ENCODE results near the gene MEF2B.

Gene MEF2B

DNA sequence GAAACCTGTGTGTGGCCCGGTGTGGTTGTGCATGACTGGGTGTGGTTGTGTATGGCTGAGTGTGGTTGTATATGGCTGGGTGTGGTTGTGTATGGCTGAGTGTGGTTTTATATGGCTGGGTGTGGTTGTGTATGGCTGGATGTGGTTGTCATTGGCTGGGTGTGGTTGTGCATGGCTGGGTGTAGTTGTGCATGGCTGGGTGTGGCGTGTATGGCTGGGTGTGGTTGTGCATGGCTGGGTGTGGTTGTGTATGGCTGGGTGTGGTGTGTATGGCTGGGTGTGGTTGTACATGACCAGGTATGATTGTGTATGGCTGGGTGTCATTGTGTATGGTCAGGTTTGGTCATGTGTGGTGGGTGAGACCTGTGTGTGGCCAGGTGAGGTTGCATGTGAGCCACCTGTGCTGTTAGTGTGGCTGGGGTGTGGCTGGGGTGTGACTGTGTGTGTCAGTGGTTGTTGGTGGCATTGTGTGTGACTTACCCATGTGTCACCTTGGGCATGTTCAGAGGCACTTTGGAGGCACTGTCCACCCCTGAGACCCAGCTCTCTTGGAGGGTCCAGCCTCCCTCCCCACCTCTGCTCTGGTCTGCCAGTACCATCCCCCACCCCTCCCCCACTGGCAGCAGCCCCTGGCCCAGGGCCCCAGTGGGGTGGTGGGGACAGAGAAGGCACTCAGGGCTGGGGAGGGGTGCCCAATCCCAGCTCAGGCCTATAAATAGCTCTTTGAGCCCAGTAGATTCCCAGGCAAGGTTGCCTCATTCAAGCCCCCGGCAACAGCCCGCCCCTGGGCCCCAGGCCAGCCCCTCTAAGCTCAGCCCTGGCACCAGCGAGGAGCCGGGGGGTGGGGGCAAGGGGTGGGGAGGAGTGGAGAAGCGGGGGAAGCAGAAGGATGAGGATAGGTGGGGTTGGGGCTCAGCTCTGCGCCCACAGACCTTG, 37.8 kb upstream of the MEF2B start:
- Histone ChIP-seq H3K36me3 (ENCODE audit: insufficient read depth, low read length) (no peaks in the 10 kb centered on the region), H3K9me3 (replicated peaks; ENCODE audit: low read length) (no peaks in the 10 kb centered on the region), H3K4me2 (ENCODE audit: low read length) (no peak overlapping the region), H3K9ac (ENCODE audit: low read depth, low read length) (no peak overlapping the region), H3K27me3 (ENCODE audit: control insufficient read depth, insufficient read depth, low read length) (peaks cover 28% of the 10 kb centered on the region), H3K4me3 (ENCODE audit: low read length) (no peak overlapping the region), H3K4me1 (ENCODE audit: control insufficient read depth, insufficient read depth, low read length) (peaks cover 3% of the 10 kb centered on the region)

DNA sequence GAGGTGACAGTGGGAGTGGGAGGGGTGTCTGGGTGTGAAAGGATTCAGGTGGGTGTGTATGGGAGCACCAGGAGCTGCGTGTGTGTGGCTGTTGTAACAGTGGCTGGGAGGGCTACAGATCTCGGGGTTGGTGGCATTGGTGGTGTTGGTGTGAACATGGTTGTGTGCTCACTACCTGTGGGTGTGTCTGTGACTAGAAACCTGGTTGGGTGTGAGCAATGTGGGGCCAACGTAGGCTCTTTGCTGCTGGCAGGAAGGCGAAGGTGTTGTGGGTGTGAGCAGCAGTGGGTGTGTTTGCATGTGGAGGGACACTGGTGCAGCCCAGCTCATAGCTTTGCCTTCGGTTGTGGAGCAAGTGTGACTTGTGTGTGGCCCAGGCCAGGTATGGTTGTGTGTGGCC, 36.9 kb upstream of the MEF2B start:
- H3K9ac ChIP-seq (ENCODE audit: low read depth, low read length): no peak overlapping the region
- no peaks in the 10 kb centered on the region for H3K9me3 ChIP-seq (replicated peaks; ENCODE audit: low read length)
- H3K4me2 ChIP-seq (ENCODE audit: low read length): no peak overlapping the region
- peaks cover 20% of the 10 kb centered on the region for H3K27me3 ChIP-seq (ENCODE audit: control insufficient read depth, insufficient read depth, low read length)
- peaks cover 5% of the 10 kb centered on the region for H3K36me3 ChIP-seq (ENCODE audit: insufficient read depth, low read length)
- H3K4me3 ChIP-seq (ENCODE audit: low read length): no peak overlapping the region
- H3K4me1 ChIP-seq (ENCODE audit: control insufficient read depth, insufficient read depth, low read length): peaks cover 12% of the 10 kb centered on the region

DNA sequence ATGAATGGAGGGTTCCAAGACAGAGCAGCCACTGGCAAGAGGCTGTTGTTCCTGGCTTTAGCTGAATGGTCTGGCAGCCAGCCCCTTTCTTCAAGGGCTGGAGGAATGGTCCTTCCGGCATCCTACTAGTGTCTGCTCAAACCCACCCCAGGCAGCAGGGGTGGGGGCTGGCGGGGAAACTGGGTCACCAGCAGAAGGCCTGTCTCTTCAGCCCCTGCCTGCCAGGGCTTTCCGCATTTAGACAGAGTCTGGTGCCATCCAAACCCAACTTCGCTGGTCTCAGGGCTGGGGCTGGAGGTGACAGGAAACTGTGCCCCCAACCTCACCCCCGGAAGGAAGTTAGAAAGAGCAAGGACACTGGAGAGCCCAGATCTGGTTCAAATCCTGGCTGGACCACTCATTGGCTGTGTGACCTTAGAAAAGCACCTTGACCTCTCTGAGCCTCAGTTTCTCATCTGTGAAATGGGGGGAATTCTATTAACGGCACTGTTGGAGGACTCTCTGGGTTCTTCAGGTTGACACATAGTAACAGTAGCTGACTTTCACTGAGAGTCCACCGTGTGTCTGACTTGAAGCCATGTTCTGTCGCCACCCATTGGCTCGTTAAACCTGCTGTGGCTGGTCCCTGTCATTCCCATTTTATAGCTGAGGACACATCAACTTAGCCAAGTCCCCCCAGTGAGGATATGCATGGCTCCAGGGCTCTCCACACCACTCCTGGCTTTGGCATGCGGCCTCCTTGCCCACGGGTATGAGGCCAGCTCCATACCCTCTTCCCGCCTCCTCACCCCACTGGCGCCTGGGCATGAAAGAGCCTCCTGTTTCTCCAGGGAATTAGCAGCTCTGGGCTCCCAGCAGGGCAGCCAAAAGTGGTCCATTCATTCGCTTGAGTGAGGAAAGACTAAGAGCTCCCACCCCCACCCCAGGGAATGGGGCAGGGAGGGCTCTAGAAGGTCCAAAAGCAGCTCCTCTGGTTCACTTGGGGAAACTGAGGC, 35.6 kb upstream of the MEF2B start:
- Histone ChIP-seq H3K4me3 (ENCODE audit: low read length) (no peak overlapping the region), H3K27me3 (ENCODE audit: control insufficient read depth, insufficient read depth, low read length) (peaks cover 14% of the 10 kb centered on the region), H3K4me1 (ENCODE audit: control insufficient read depth, insufficient read depth, low read length) (peaks cover 16% of the 10 kb centered on the region), H3K9me3 (replicated peaks; ENCODE audit: low read length) (no peaks in the 10 kb centered on the region), H3K4me2 (ENCODE audit: low read length) (no peak overlapping the region), H3K9ac (ENCODE audit: low read depth, low read length) (no peak overlapping the region), H3K36me3 (ENCODE audit: insufficient read depth, low read length) (peaks cover 11% of the 10 kb centered on the region)

DNA sequence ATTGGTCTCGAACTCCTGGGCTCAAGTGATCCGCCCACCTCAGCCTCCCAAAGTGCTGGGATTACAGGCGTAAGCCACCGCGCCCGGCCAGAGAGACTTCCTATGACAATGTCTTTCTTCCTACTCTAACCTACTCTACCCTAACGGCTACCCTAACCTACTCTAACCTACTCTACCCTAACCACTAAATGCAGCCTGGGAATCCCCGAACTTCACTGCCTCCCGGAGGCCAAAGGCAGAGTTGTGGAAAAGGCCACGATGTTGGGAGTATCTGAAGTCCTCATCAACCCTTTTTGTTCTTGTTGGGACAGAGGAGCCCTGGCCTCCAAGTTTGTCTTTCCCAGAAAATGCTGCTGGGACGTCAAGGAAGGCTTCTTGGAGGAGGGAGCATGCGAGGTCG, 34.1 kb upstream of the MEF2B start:
- Histone ChIP-seq H3K9ac (ENCODE audit: low read depth, low read length) (no peak overlapping the region), H3K4me2 (ENCODE audit: low read length) (no peak overlapping the region), H3K9me3 (replicated peaks; ENCODE audit: low read length) (no peaks in the 10 kb centered on the region), H3K36me3 (ENCODE audit: insufficient read depth, low read length) (peaks cover 18% of the 10 kb centered on the region), H3K4me3 (ENCODE audit: low read length) (no peak overlapping the region), H3K4me1 (ENCODE audit: control insufficient read depth, insufficient read depth, low read length) (peaks cover 16% of the 10 kb centered on the region), H3K27me3 (ENCODE audit: control insufficient read depth, insufficient read depth, low read length) (peaks cover 6% of the 10 kb centered on the region)

DNA sequence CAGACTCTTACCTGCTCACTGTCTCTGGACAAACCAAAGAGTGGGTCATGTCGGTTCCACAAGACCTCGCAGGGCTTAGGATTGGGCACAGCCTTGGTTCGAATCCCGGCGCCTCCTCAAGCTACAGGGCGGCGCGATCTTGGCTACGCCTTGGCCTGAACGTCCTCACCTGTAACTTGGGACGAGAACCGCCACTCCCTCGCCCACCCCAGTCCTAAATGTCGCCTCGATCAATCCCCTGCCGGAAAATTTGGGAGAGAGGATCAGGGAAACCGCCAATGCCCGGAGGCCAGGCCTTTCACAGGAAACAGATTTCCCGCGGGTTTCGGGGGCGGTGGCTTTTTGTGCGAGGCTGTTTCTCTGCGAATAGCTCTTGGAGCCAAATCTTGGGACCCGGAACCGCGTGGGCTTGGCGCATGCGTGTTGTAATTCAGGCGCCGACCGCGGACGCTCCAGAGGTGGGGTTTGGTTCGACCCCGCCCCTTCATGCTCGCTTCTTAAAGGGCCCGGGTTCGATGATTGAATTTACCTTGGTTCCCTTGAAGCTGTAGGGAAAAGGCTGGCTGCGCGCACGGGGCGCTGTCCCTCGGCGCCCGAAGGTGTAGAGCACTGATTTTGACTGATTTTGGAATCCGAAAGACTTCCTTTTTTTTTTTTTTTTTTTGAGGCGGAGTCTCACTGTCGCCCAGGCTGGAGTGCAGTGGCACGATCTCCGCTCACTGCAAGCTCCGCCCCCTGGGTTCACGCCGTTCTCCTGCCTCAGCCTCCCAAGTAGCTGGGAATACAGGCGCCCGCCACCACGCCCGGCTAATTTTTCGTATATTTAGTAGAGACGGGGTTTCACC, 33.2 kb upstream of the MEF2B start, which contains the start of gene NR2C2AP:
TSS of gene NR2C2AP (minus strand) at position 403 of the 845 bp plus-strand sequence. CDS start at position 49, 354 bp downstream.
- Histone ChIP-seq H3K9ac (ENCODE audit: low read depth, low read length) (peak within 1 kb of the TSS; percentile 87), H3K36me3 (ENCODE audit: insufficient read depth, low read length) (peaks cover 28% of the 10 kb centered on the region), H3K9me3 (replicated peaks; ENCODE audit: low read length) (no peaks in the 10 kb centered on the region), H3K4me3 (ENCODE audit: low read length) (peak within 1 kb of the TSS; percentile 83), H3K27me3 (ENCODE audit: control insufficient read depth, insufficient read depth, low read length) (peaks cover 6% of the 10 kb centered on the region), H3K4me2 (ENCODE audit: low read length) (peak within 1 kb of the TSS; percentile 99), H3K4me1 (ENCODE audit: control insufficient read depth, insufficient read depth, low read length) (peaks cover 16% of the 10 kb centered on the region)

DNA sequence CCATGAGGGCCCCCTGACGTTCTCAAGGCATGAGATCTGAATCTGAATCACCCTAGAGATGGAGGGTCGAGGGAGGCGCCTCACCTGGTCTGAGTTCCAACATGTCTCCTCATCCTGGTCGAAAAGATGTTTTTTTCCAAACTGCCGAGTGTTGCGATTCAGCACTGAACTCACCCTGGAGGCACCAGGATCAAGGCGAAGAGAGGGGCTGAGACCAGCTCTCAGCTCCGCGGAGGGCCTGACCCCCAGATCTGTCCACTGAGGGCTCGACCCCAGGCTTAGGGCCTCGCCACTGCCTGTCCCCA, 32.6 kb upstream of the MEF2B start:
- Histone ChIP-seq H3K4me1 (ENCODE audit: control insufficient read depth, insufficient read depth, low read length) (peaks cover 16% of the 10 kb centered on the region), H3K36me3 (ENCODE audit: insufficient read depth, low read length) (peaks cover 31% of the 10 kb centered on the region), H3K9me3 (replicated peaks; ENCODE audit: low read length) (no peaks in the 10 kb centered on the region), H3K4me3 (ENCODE audit: low read length) (peak overlapping the region; percentile 83), H3K27me3 (ENCODE audit: control insufficient read depth, insufficient read depth, low read length) (peaks cover 6% of the 10 kb centered on the region), H3K9ac (ENCODE audit: low read depth, low read length) (peak overlapping the region; percentile 87), H3K4me2 (ENCODE audit: low read length) (peak overlapping the region; percentile 99)

DNA sequence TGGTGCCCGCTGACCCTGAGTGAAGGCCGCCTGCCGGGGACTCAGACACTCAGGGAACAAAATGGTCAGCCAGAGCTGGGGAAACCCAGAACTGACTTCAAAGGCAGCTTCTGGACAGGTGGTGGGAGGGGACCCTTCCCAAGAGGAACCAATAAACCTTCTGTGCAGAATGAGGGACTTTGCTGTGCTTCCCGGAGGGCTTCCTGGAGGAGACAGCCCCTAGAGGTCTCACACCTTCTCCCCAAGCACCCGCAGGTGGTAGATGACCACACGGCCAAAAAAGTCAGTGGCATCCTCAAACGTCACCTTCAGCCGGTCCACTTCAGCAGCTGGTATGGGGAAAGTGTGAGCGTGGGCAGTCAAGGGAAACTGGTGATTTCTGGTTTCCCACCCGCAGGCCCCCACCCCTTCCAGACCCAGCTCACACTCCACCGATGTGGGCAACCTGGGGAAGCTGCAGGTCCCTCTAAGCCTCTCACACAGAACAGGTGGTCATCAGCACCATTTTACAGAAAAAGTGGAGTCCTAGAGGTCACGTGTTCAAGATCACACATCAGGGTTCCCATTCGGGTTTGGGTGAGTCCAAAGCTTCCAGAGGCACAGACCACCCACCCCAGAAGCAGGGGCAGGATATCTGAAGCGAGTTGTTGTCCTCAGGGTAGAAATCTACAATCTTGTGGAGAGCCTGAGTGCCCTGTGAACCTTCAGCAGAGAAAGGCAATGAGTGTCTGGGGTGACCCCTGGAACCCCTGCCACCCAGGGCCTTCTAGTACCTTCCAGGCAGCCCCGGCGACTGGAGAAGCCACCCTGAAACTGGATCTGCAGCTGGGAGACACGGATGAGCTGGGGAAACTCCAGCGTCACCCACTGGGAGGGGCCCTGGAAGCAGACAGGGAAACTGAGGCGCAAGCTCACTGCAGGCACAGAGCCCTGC, 31.9 kb upstream of the MEF2B start:
- peak overlapping the region; percentile 87 for H3K9ac ChIP-seq (ENCODE audit: low read depth, low read length)
- H3K4me2 ChIP-seq (ENCODE audit: low read length): peak overlapping the region; percentile 99
- peak overlapping the region; percentile 83 for H3K4me3 ChIP-seq (ENCODE audit: low read length)
- H3K36me3 ChIP-seq (ENCODE audit: insufficient read depth, low read length): peaks cover 35% of the 10 kb centered on the region
- H3K4me1 ChIP-seq (ENCODE audit: control insufficient read depth, insufficient read depth, low read length): peaks cover 16% of the 10 kb centered on the region
- H3K27me3 ChIP-seq (ENCODE audit: control insufficient read depth, insufficient read depth, low read length): peaks cover 6% of the 10 kb centered on the region
- H3K9me3 ChIP-seq (replicated peaks; ENCODE audit: low read length): no peaks in the 10 kb centered on the region

DNA sequence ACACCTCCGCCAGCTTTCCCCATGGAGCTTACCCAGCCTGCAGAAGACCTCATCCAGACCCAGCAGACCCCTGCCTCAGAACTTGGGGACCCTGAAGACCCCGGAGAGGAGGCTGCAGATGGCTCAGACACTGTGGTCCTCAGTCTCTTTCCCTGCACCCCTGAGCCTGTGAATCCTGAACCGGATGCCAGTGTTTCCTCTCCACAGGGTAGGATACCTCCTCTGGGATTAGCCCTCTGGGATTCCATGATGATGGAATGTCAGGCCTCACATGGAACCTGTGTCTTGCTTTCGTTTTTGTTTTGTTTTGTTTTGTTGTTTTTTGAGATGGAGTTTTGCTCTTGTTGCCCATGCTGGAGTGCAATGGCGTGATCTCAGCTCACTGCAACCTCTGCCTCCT, 23.9 kb upstream of the MEF2B start:
- peak overlapping the region; percentile 90 for H3K9ac ChIP-seq (ENCODE audit: low read depth, low read length)
- H3K4me3 ChIP-seq (ENCODE audit: low read length): peak overlapping the region; percentile 84
- H3K4me2 ChIP-seq (ENCODE audit: low read length): peak overlapping the region; percentile 92
- H3K36me3 ChIP-seq (ENCODE audit: insufficient read depth, low read length): peaks cover 24% of the 10 kb centered on the region
- no peaks in the 10 kb centered on the region for H3K9me3 ChIP-seq (replicated peaks; ENCODE audit: low read length)
- peaks cover 27% of the 10 kb centered on the region for H3K4me1 ChIP-seq (ENCODE audit: control insufficient read depth, insufficient read depth, low read length)
- no peaks in the 10 kb centered on the region for H3K27me3 ChIP-seq (ENCODE audit: control insufficient read depth, insufficient read depth, low read length)

DNA sequence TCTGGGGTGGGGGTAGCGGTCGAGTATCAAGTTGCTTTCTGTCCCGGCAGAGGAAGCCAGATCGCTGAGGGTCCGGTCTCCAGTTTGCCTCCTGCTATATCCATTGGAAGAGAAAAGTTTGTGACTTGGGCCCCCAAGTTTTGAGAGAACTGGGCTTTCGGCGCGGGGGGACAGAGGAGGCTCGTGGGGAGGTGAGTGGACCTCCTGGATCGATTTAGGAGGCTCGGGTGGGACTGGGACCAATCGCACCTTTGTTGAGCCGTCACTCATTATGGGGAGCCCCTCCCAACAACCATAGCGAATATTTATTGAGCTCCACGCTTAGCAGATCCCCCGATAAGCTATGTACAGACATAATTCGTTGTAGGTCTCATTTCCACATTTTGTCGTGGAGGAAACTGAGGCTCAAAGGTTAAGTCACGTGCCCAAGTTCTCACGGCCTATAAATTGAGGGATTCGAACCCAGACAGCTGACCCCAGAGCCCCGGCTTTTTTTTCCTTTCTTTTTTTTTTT, 22.9 kb upstream of the MEF2B start:
- H3K9me3 ChIP-seq (replicated peaks; ENCODE audit: low read length): no peaks in the 10 kb centered on the region
- H3K4me3 ChIP-seq (ENCODE audit: low read length): peak overlapping the region; percentile 84
- H3K4me2 ChIP-seq (ENCODE audit: low read length): peak overlapping the region; percentile 92
- no peaks in the 10 kb centered on the region for H3K27me3 ChIP-seq (ENCODE audit: control insufficient read depth, insufficient read depth, low read length)
- H3K36me3 ChIP-seq (ENCODE audit: insufficient read depth, low read length): peaks cover 14% of the 10 kb centered on the region
- peak overlapping the region; percentile 90 for H3K9ac ChIP-seq (ENCODE audit: low read depth, low read length)
- peaks cover 27% of the 10 kb centered on the region for H3K4me1 ChIP-seq (ENCODE audit: control insufficient read depth, insufficient read depth, low read length)
